IMR-90 (cell line): Measurements from ENCODE around the gene PNPLA5.

Experiments used
- CTCF ChIP-seq: conservative IDR thresholded peaks from 2 replicates; pipeline ENCODE4 v1.5.1; 2012; ENCODE audit warnings: mild to moderate bottlenecking, low read depth, low read length, improper control_type of control experiment
- MAZ ChIP-seq: IDR thresholded peaks from 2 replicates; pipeline ENCODE4 v1.6.1; 2012; ENCODE audit warnings: low read depth, mild to moderate bottlenecking, low read length, improper control_type of control experiment, moderate library complexity, borderline replicate concordance
- POLR2A ChIP-seq: IDR thresholded peaks from 2 replicates; pipeline ENCODE4 v1.6.1; 2012; ENCODE audit warnings: mild to moderate bottlenecking, low read depth, low read length
- RAD21 ChIP-seq: IDR thresholded peaks from 2 replicates; pipeline ENCODE4 v1.6.1; 2012; ENCODE audit warnings: low read length, improper control_type of control experiment
- RCOR1 ChIP-seq: IDR thresholded peaks from 2 replicates; pipeline ENCODE4 v1.6.1; 2012; ENCODE audit warnings: mild to moderate bottlenecking, low read length, improper control_type of control experiment; ENCODE audit not compliant: insufficient replicate concordance
- SMC3 ChIP-seq: fragments of 150-350 bp; IDR thresholded peaks from 2 replicates; pipeline ENCODE4 v1.6.1; 2016; ENCODE audit warnings: low read depth, mild to moderate bottlenecking, antibody characterized with exemption, low read length, moderate library complexity
- TF ChIP-seq, protein P1 (sequence below): fragments of 150-350 bp; IDR thresholded peaks from 2 replicates; pipeline ENCODE4 v1.6.1; 2017; ENCODE audit warnings: mild to moderate bottlenecking, antibody characterized with exemption, low read length, low read depth

DNA sequence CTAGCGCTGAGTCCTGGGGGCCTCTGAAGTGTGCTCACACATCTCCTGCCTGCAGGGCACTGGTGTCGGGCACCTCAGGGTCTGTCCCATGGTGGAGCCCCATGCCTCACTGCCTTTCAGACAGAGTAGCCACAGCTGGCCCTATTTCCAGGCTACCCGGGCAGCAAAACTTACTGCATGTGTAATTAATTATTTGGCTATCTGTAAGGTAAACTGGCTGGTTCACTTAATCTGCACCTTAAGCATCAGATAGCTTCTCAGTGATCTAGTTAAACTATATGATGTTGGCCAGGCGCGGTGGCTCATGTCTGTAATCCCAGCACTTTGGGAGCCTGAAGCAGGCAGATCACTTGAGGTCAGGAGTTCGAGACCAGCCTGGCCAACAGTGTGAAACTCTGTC lies 37.1 kb upstream of the PNPLA5 start:
- TF ChIP-seq CTCF (no peak), POLR2A (no peak), SMC3 (no peak), RCOR1 (no peak), RAD21 (no peak), MAZ (no peak)
- TF ChIP-seq, protein P1, sequence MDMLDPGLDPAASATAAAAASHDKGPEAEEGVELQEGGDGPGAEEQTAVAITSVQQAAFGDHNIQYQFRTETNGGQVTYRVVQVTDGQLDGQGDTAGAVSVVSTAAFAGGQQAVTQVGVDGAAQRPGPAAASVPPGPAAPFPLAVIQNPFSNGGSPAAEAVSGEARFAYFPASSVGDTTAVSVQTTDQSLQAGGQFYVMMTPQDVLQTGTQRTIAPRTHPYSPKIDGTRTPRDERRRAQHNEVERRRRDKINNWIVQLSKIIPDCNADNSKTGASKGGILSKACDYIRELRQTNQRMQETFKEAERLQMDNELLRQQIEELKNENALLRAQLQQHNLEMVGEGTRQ = no peak
